Measurements from ENCODE around the gene TSPAN19.

DNA sequence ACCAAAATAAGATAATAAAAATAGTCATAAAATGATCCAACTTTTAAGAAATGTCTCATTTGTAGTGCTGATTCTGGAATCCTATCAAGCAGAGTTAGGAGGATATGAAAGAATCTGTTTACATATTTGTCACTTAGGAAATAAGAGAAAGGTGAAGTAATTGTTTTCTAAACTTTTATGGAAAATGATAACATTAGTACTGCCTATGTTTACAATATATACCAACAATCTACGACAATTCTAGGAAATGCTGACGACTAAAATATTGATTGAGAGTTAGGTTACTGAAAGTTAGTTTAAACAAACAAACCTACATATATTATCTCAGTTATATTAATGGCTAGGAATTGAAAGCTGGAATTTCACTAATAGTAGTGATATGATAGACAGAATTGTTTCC lies 18.0 kb downstream of the TSPAN19 start:
- TF ChIP-seq, protein P1, sequence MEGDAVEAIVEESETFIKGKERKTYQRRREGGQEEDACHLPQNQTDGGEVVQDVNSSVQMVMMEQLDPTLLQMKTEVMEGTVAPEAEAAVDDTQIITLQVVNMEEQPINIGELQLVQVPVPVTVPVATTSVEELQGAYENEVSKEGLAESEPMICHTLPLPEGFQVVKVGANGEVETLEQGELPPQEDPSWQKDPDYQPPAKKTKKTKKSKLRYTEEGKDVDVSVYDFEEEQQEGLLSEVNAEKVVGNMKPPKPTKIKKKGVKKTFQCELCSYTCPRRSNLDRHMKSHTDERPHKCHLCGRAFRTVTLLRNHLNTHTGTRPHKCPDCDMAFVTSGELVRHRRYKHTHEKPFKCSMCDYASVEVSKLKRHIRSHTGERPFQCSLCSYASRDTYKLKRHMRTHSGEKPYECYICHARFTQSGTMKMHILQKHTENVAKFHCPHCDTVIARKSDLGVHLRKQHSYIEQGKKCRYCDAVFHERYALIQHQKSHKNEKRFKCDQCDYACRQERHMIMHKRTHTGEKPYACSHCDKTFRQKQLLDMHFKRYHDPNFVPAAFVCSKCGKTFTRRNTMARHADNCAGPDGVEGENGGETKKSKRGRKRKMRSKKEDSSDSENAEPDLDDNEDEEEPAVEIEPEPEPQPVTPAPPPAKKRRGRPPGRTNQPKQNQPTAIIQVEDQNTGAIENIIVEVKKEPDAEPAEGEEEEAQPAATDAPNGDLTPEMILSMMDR (IDR thresholded peaks at IDR 0.05) = no peak
- TF ChIP-seq POLR2A (IDR thresholded peaks at IDR 0.05) = no peak
